Activated CD4-positive, alpha-beta T cell treated with anti-CD3 and anti-CD28 coated beads, Interleukin-2, amount 10 ng/mL, durations not matched to agents 7 days and 5 days (primary cell): ENCODE measurements around the gene MDGA2. TPM values are rescaled to one million over a fixed set of nuclear protein-coding genes. Genes with fewer than 3 reads are reported as not detected.
"Not testable (repeated sequence)": the region's sequence is repeated elsewhere in the genome, so short reads cannot be mapped to it uniquely, and the experiment has no call there.

ENCODE experiments used
- CTCF ChIA-PET: fragments of 350-600 bp; sonication (Branson Sonifier 250); formaldehyde crosslinking; loops from one replicate; lab custom pipeline; 2021; ENCODE audit warnings: antibody characterized with exemption; lab: Charles Lee
- POLR2A ChIA-PET: fragments of 350-600 bp; sonication (Branson Sonifier 250); formaldehyde crosslinking; loops from one replicate; lab custom pipeline; 2021; ENCODE audit warnings: antibody characterized with exemption; lab: Charles Lee
- DNase-seq: peaks from one replicate; pipeline ENCODE4 v3.0.0-alpha.2; 2020
- H3K27ac Mint-ChIP-seq: one replicate; pipeline ENCODE4 v1.8.0; 2021; ENCODE audit warnings: mild to moderate bottlenecking, moderate library complexity, mixed read lengths
- H3K27me3 Mint-ChIP-seq: one replicate; pipeline ENCODE4 v1.8.0; 2021; ENCODE audit warnings: mixed read lengths
- H3K36me3 Mint-ChIP-seq: one replicate; pipeline ENCODE4 v1.8.0; 2021; ENCODE audit warnings: low read depth, mixed read lengths
- H3K4me1 Mint-ChIP-seq: one replicate; pipeline ENCODE4 v1.8.0; 2021; ENCODE audit warnings: mixed read lengths
- H3K4me3 Mint-ChIP-seq: one replicate; pipeline ENCODE4 v1.8.0; 2021; ENCODE audit warnings: mild to moderate bottlenecking, moderate library complexity, mixed read lengths
- H3K9me3 Mint-ChIP-seq: one replicate; pipeline ENCODE4 v1.8.0; 2021; ENCODE audit warnings: mixed read lengths
- total RNA-seq, 2 experiments: library from RNA; stranded (reverse); gene quantifications; one replicate each; pipeline ENCODE4 v1.2.3, GENCODE V29; 2021

The MDGA2 gene
- total RNA-seq, 2 experiments from 2014 or later: not detected

GRCh38 chr14:46985529-46986380 is 689.6 kb downstream of the MDGA2 start:
- Mint-ChIP-seq H3K4me3 (no peak overlapping the region), H3K4me1 (no peaks in the 10 kb centered on the region), H3K27ac (no peak overlapping the region), H3K27me3 (no peaks in the 10 kb centered on the region), H3K36me3 (no peaks in the 10 kb centered on the region), H3K9me3 (peaks cover 3% of the 10 kb centered on the region)
- ChIA-PET CTCF (interaction anchor here (0.7 kb wide), 1 partner anchor 11 kb away, joined by 3 read pairs; no protein-coding TSS in a partner anchor), POLR2A (no interaction called here)
- no peak for DNase-seq

GRCh38 chr14:46973295-46973694 is 702.1 kb downstream of the MDGA2 start:
- no peaks in the 10 kb centered on the region for H3K9me3 Mint-ChIP-seq
- CTCF ChIA-PET: no interaction called here
- no peaks in the 10 kb centered on the region for H3K27me3 Mint-ChIP-seq
- H3K36me3 Mint-ChIP-seq: no peaks in the 10 kb centered on the region
- H3K27ac Mint-ChIP-seq: no peak overlapping the region
- POLR2A ChIA-PET: no interaction called here
- DNase-seq: no peak
- H3K4me3 Mint-ChIP-seq: no peak overlapping the region
- no peaks in the 10 kb centered on the region for H3K4me1 Mint-ChIP-seq

- DNase-seq: no peak
- no peaks in the 10 kb centered on the region for H3K27me3 Mint-ChIP-seq
- no peaks in the 10 kb centered on the region for H3K36me3 Mint-ChIP-seq
- H3K27ac Mint-ChIP-seq: no peak overlapping the region
- no peaks in the 10 kb centered on the region for H3K4me1 Mint-ChIP-seq
- H3K9me3 Mint-ChIP-seq: peaks cover 2% of the 10 kb centered on the region
- POLR2A ChIA-PET: no interaction called here
- H3K4me3 Mint-ChIP-seq: no peak overlapping the region
- CTCF ChIA-PET: interaction anchor here (0.7 kb wide), 1 partner anchor 564 kb away, joined by 3 read pairs; no protein-coding TSS in a partner anchor
These were observed 711.0 kb downstream of the MDGA2 start for GRCh38 chr14:46964378-46964777.

- peaks cover 10% of the 10 kb centered on the region for H3K9me3 Mint-ChIP-seq
- no peaks in the 10 kb centered on the region for H3K4me1 Mint-ChIP-seq
- CTCF ChIA-PET: no interaction called here
- no peak overlapping the region for H3K4me3 Mint-ChIP-seq
- POLR2A ChIA-PET: no interaction called here
- no peak overlapping the region for H3K27ac Mint-ChIP-seq
- DNase-seq: no peak
- H3K36me3 Mint-ChIP-seq: no peaks in the 10 kb centered on the region
- no peaks in the 10 kb centered on the region for H3K27me3 Mint-ChIP-seq
These were observed 724.3 kb downstream of the MDGA2 start for GRCh38 chr14:46951103-46951502.

GRCh38 chr14:46940611-46941010 is 734.8 kb downstream of the MDGA2 start:
- H3K4me1 Mint-ChIP-seq: no peaks in the 10 kb centered on the region
- peaks cover 2% of the 10 kb centered on the region for H3K9me3 Mint-ChIP-seq
- no peak for DNase-seq
- H3K27ac Mint-ChIP-seq: no peak overlapping the region
- ChIA-PET CTCF (no interaction called here), POLR2A (no interaction called here)
- H3K27me3 Mint-ChIP-seq: no peaks in the 10 kb centered on the region
- H3K4me3 Mint-ChIP-seq: no peak overlapping the region
- no peaks in the 10 kb centered on the region for H3K36me3 Mint-ChIP-seq

GRCh38 chr14:46920542-46920941 is 754.9 kb downstream of the MDGA2 start:
- no peaks in the 10 kb centered on the region for H3K27me3 Mint-ChIP-seq
- no peaks in the 10 kb centered on the region for H3K9me3 Mint-ChIP-seq
- no peak for DNase-seq
- no peaks in the 10 kb centered on the region for H3K36me3 Mint-ChIP-seq
- no peak overlapping the region for H3K4me3 Mint-ChIP-seq
- POLR2A ChIA-PET: no interaction called here
- CTCF ChIA-PET: interaction anchor here (0.6 kb wide), 1 partner anchor 137 kb away, joined by 3 read pairs; no protein-coding TSS in a partner anchor
- no peaks in the 10 kb centered on the region for H3K4me1 Mint-ChIP-seq
- no peak overlapping the region for H3K27ac Mint-ChIP-seq

GRCh38 chr14:46915539-46915938 is 759.9 kb downstream of the MDGA2 start:
- H3K27me3 Mint-ChIP-seq, H3K4me3 Mint-ChIP-seq, H3K9me3 Mint-ChIP-seq, POLR2A ChIA-PET, H3K4me1 Mint-ChIP-seq, CTCF ChIA-PET, H3K36me3 Mint-ChIP-seq, H3K27ac Mint-ChIP-seq, DNase-seq: not testable (repeated sequence)

GRCh38 chr14:46902837-46903236 is 772.6 kb downstream of the MDGA2 start:
- Mint-ChIP-seq H3K36me3 (no peaks in the 10 kb centered on the region), H3K27ac (no peak overlapping the region), H3K4me3 (no peak overlapping the region), H3K4me1 (no peaks in the 10 kb centered on the region), H3K27me3 (no peaks in the 10 kb centered on the region), H3K9me3 (no peaks in the 10 kb centered on the region)
- CTCF ChIA-PET: no interaction called here
- no peak for DNase-seq
- POLR2A ChIA-PET: no interaction called here

GRCh38 chr14:46894476-46894875 is 780.9 kb downstream of the MDGA2 start:
- Mint-ChIP-seq H3K36me3 (no peaks in the 10 kb centered on the region), H3K4me1 (no peaks in the 10 kb centered on the region), H3K27me3 (no peaks in the 10 kb centered on the region), H3K4me3 (no peak overlapping the region), H3K27ac (no peak overlapping the region), H3K9me3 (no peaks in the 10 kb centered on the region)
- POLR2A ChIA-PET: no interaction called here
- DNase-seq: no peak
- CTCF ChIA-PET: no interaction called here

GRCh38 chr14:46887144-46887543 is 788.3 kb downstream of the MDGA2 start:
- Mint-ChIP-seq H3K4me1 (no peaks in the 10 kb centered on the region), H3K4me3 (no peak overlapping the region), H3K27ac (no peak overlapping the region), H3K9me3 (no peaks in the 10 kb centered on the region), H3K27me3 (no peaks in the 10 kb centered on the region), H3K36me3 (no peaks in the 10 kb centered on the region)
- no peak for DNase-seq
- ChIA-PET CTCF (no interaction called here), POLR2A (no interaction called here)

- no peaks in the 10 kb centered on the region for H3K4me1 Mint-ChIP-seq
- no peak for DNase-seq
- no peaks in the 10 kb centered on the region for H3K9me3 Mint-ChIP-seq
- ChIA-PET CTCF (no interaction called here), POLR2A (no interaction called here)
- no peak overlapping the region for H3K27ac Mint-ChIP-seq
- H3K4me3 Mint-ChIP-seq: no peak overlapping the region
- H3K27me3 Mint-ChIP-seq: no peaks in the 10 kb centered on the region
- no peaks in the 10 kb centered on the region for H3K36me3 Mint-ChIP-seq
These were observed 789.8 kb downstream of the MDGA2 start for GRCh38 chr14:46885566-46885965.

GRCh38 chr14:46861753-46862152 is 813.7 kb downstream of the MDGA2 start:
- Mint-ChIP-seq H3K4me3 (no peak overlapping the region), H3K36me3 (no peaks in the 10 kb centered on the region), H3K9me3 (no peaks in the 10 kb centered on the region), H3K27ac (no peak overlapping the region), H3K4me1 (no peaks in the 10 kb centered on the region), H3K27me3 (no peaks in the 10 kb centered on the region)
- ChIA-PET CTCF (no interaction called here), POLR2A (no interaction called here)
- DNase-seq: no peak

GRCh38 chr14:46840944-46841720 is 834.3 kb downstream of the MDGA2 start:
- H3K4me3 Mint-ChIP-seq: no peak overlapping the region
- H3K36me3 Mint-ChIP-seq: no peaks in the 10 kb centered on the region
- no peaks in the 10 kb centered on the region for H3K4me1 Mint-ChIP-seq
- CTCF ChIA-PET: no interaction called here
- no peak overlapping the region for H3K27ac Mint-ChIP-seq
- POLR2A ChIA-PET: no interaction called here
- DNase-seq: no peak
- no peaks in the 10 kb centered on the region for H3K9me3 Mint-ChIP-seq
- no peaks in the 10 kb centered on the region for H3K27me3 Mint-ChIP-seq
